ENCODE measurements around the gene ST8SIA6.

GRCh38 chr10:17475661-17476060 is 21.3 kb upstream of the ST8SIA6 start:
- TF ChIP-seq POLR2A (IDR thresholded peaks at IDR 0.05; ENCODE audit: low read depth, low read length): no peak
- no peak for TF ChIP-seq POLR2AphosphoS5 (IDR thresholded peaks at IDR 0.05; ENCODE audit: low read depth, low read length)
- no peak for TF ChIP-seq TAF1 (IDR thresholded peaks at IDR 0.05; ENCODE audit: low read depth, low read length)
